NCI-H748 treated with DMSO at 0.1 percent for 48 hours (cell line): ENCODE results near the gene VEGFA.
"Not testable (repeated sequence)": the region's sequence is repeated elsewhere in the genome, so short reads cannot be mapped to it uniquely, and the experiment has no call there.

ENCODE experiments used
- DNase-seq: peaks from one replicate; lab custom pipeline; 2025; lab: John Stamatoyannopoulos, UW

Gene VEGFA

GRCh38 chr6:43803783-43804549 is 34.0 kb downstream of the VEGFA start:
- no peak for DNase-seq

GRCh38 chr6:43804550-43805223 is 34.7 kb downstream of the VEGFA start:
- DNase-seq: no peak

GRCh38 chr6:43805699-43806042 is 35.7 kb downstream of the VEGFA start:
- DNase-seq: no peak

GRCh38 chr6:43806043-43806757 is 36.2 kb downstream of the VEGFA start:
- DNase-seq: no peak

- no peak for DNase-seq
Observed at GRCh38 chr6:43806758-43807227, 36.8 kb downstream of the VEGFA start.

- no peak for DNase-seq
Observed at GRCh38 chr6:43807228-43808061, 37.4 kb downstream of the VEGFA start.

- no peak for DNase-seq
Observed at GRCh38 chr6:43808412-43808811, 38.4 kb downstream of the VEGFA start.

GRCh38 chr6:43809417-43810305 is 39.6 kb downstream of the VEGFA start:
- no peak for DNase-seq

- DNase-seq: no peak
Observed at GRCh38 chr6:43810965-43811732, 41.1 kb downstream of the VEGFA start.

- DNase-seq: no peak
Observed at GRCh38 chr6:43811733-43812099, 41.7 kb downstream of the VEGFA start.

- DNase-seq: no peak
Observed at GRCh38 chr6:43812850-43813578, 43.0 kb downstream of the VEGFA start.

GRCh38 chr6:43814111-43814510 is 44.1 kb downstream of the VEGFA start:
- no peak for DNase-seq

- no peak for DNase-seq
Observed at GRCh38 chr6:43814865-43815264, 44.9 kb downstream of the VEGFA start.

GRCh38 chr6:43817192-43817591 is 47.2 kb downstream of the VEGFA start:
- no peak for DNase-seq

- not testable (repeated sequence) for DNase-seq
Observed at GRCh38 chr6:43818973-43819372, 49.0 kb downstream of the VEGFA start.

- DNase-seq: no peak
Observed at GRCh38 chr6:43819958-43820357, 49.9 kb downstream of the VEGFA start.

GRCh38 chr6:43820486-43820885 is 50.5 kb downstream of the VEGFA start:
- DNase-seq: no peak

- no peak for DNase-seq
Observed at GRCh38 chr6:43821101-43821886, 51.3 kb downstream of the VEGFA start.

GRCh38 chr6:43823390-43823789 is 53.4 kb downstream of the VEGFA start:
- no peak for DNase-seq
